Endothelial cell of umbilical vein (primary cell): ENCODE measurements around the gene RABGGTA. TPM values are rescaled to one million over a fixed set of nuclear protein-coding genes. Genes with fewer than 3 reads are reported as not detected.
A peak's percentile ranks its signal among the peaks of the same experiment; 100 is the strongest.

Experiments
- BruUV-seq: library from RNA; stranded (reverse); fragments of 400-500 nt; replicated peaks from 2 replicates; lab custom pipeline; 2021; lab: Mats Ljungman, UMichigan
- CTCF ChIA-PET: fragments of 300-600, 350-600 bp; sonication (Branson Sonifier 250); formaldehyde crosslinking; loops from one replicate; lab custom pipeline; 2021; ENCODE audit warnings: antibody characterized with exemption, inconsistent platforms; lab: Charles Lee
- POLR2A ChIA-PET: fragments of 300-600, 350-600 bp; sonication (Branson Sonifier 250); formaldehyde crosslinking; loops from one replicate; lab custom pipeline; 2021; ENCODE audit warnings: antibody characterized with exemption, inconsistent platforms; lab: Charles Lee
- DNase-seq: peaks from one replicate; pipeline ENCODE4 v3.0.0-alpha.2; 2011; ENCODE audit warnings: low read depth, low spot score
- FAIRE-seq: peaks from 2 replicates; lab custom pipeline; 2011; peaks lifted over from hg19 to GRCh38; lab: Jason Lieb, UNC
- H2AFZ ChIP-seq: 2 replicates; pipeline ENCODE4 v1.6.0; 2012; ENCODE audit warnings: low read depth, low read length, control low read depth, inconsistent platforms
- H3K27ac ChIP-seq: 2 replicates; pipeline ENCODE4 v1.5.1; 2011; ENCODE audit warnings: low read depth, mild to moderate bottlenecking, control low read depth, low read length, moderate library complexity; ENCODE audit not compliant: insufficient read depth
- H3K27me3 ChIP-seq, 2 experiments: 2 replicates each; pipeline versions ENCODE4 v1.6.0 to v1.6.1; 2011; ENCODE audit warnings: low read length in 2 of 2, mixed read lengths in 1 of 2; ENCODE audit not compliant: control insufficient read depth in 2 of 2, insufficient read depth in 2 of 2
- H3K36me3 ChIP-seq, 2 experiments: 2 replicates in 1 of 2; 3 replicates in 1 of 2; pipeline ENCODE4 v1.5.1; 2011; ENCODE audit warnings: low read length in 2 of 2, mild to moderate bottlenecking in 1 of 2, moderate library complexity in 1 of 2; ENCODE audit not compliant: control insufficient read depth in 2 of 2, insufficient read depth in 2 of 2; ENCODE audit errors: extremely low read depth in 1 of 2
- H3K4me1 ChIP-seq: 3 replicates; pipeline ENCODE4 v1.5.1; 2011; ENCODE audit warnings: mild to moderate bottlenecking, low read length; ENCODE audit not compliant: control insufficient read depth, insufficient read depth; ENCODE audit errors: extremely low read depth
- H3K4me2 ChIP-seq: 2 replicates; pipeline ENCODE4 v1.6.1; 2011; ENCODE audit warnings: low read length, control low read depth, mixed read lengths; ENCODE audit not compliant: insufficient read depth
- H3K4me3 ChIP-seq, 3 experiments: fragments of 200-600 bp in 1 of 3; sonication (generic), shearing (Covaris generic) in 1 of 3; replicated peaks in 1 of 3; 2 replicates each; pipeline ENCODE4 v1.5.1; 2011 to 2016; ENCODE audit warnings: control low read depth in 3 of 3, low read length in 3 of 3, mild to moderate bottlenecking in 2 of 3, inconsistent platforms in 1 of 3, low read depth in 1 of 3, moderate library complexity in 1 of 3; ENCODE audit not compliant: insufficient read depth in 1 of 3
- H3K79me2 ChIP-seq: 2 replicates; pipeline ENCODE4 v1.6.0; 2012; ENCODE audit warnings: low read length, inconsistent platforms; ENCODE audit not compliant: control insufficient read depth, insufficient read depth
- H3K9ac ChIP-seq: replicated peaks from 2 replicates; pipeline ENCODE3; 2011; ENCODE audit warnings: low read length, control low read depth; ENCODE audit not compliant: insufficient read depth; ENCODE audit errors: extremely low read depth
- H3K9me1 ChIP-seq: replicated peaks from 3 replicates; pipeline ENCODE4 v1.6.0; 2011; ENCODE audit warnings: mild to moderate bottlenecking, low read length; ENCODE audit not compliant: control insufficient read depth, insufficient read depth; ENCODE audit errors: extremely low read depth
- H3K9me3 ChIP-seq: replicated peaks from 2 replicates; pipeline ENCODE4 v1.5.1; 2012; ENCODE audit warnings: low read length, inconsistent platforms; ENCODE audit not compliant: control insufficient read depth, insufficient read depth
- H4K20me1 ChIP-seq: replicated peaks from 2 replicates; pipeline ENCODE3; 2011; ENCODE audit warnings: mild to moderate bottlenecking, low read length; ENCODE audit not compliant: control insufficient read depth, insufficient read depth; ENCODE audit errors: extremely low read depth
- EZH2 ChIP-seq: IDR thresholded peaks from 2 replicates; pipeline ENCODE4 v1.6.1; 2012; ENCODE audit warnings: borderline replicate concordance, low read depth, mild to moderate bottlenecking, moderate library complexity, low read length, inconsistent platforms; ENCODE audit not compliant: severe bottlenecking
- JUN ChIP-seq: IDR thresholded peaks from 2 replicates; pipeline ENCODE4 v1.6.1; 2011; ENCODE audit warnings: borderline replicate concordance, low read depth; ENCODE audit not compliant: insufficient read length, insufficient read depth
- MAX ChIP-seq: IDR thresholded peaks from 2 replicates; pipeline ENCODE4 v1.6.1; 2011; ENCODE audit not compliant: insufficient read depth, insufficient read length
- POLR2A ChIP-seq: IDR thresholded peaks from 2 replicates; pipeline ENCODE4 v1.6.1; 2012; ENCODE audit warnings: low read depth, mild to moderate bottlenecking, control low read depth, low read length
- POLR2AphosphoS5 ChIP-seq: IDR thresholded peaks from 2 replicates; pipeline ENCODE4 v1.6.1; 2012; ENCODE audit warnings: low read depth, mild to moderate bottlenecking, control low read depth, low read length, moderate library complexity; ENCODE audit not compliant: insufficient read depth
- dilution Hi-C: fragments of 300-500 bp; cut with MboI; formaldehyde crosslinking; loops from one replicate; pipeline ENCODE4 v1.15.0; 2019; ENCODE audit warnings: low sequenced_read_pairs; ENCODE audit not compliant: extremely low pct_ligation_motif_present
- intact Hi-C: fragments of 100-400 bp; cut with micrococcal nuclease; formaldehyde crosslinking; loops from one replicate; pipeline ENCODE4 v1.10.0; 2022
- polyA plus RNA-seq, 4 experiments: library from polyadenylated mRNA; depleted of rRNA in 3 of 4; stranded (reverse) in 3 of 4; unstranded in 1 of 4; fragments of >200 nt; gene quantifications; 2 replicates each; pipeline versions ENCODE4 v1.2.1 to v1.2.3, GENCODE V29; 2011 to 2012; ENCODE audit warnings: missing spikeins in 1 of 4
- total RNA-seq: library from RNA; stranded (reverse); gene quantifications from 2 replicates; pipeline ENCODE4 v1.2.3, GENCODE V29; 2021

The RABGGTA gene
- total and polyA plus RNA-seq, 2 donors (not counting 3 experiments of a cell fraction or from before 2014, with no cell fraction given) = 29.3 to 80.1 TPM

- TF ChIP-seq POLR2A = peak; percentile 27
- no peak for TF ChIP-seq MAX
- TF ChIP-seq POLR2AphosphoS5 = no peak
- dilution Hi-C loops (no loop called here), intact Hi-C loops (no loop called here)
- Histone ChIP-seq H3K9me3 (no peaks in the 10 kb centered on the region), H3K27me3 (no peaks in the 10 kb centered on the region), H3K4me2 (no peak overlapping the region), H3K4me3 (no peak overlapping the region), H3K4me1 (peaks cover 40% of the 10 kb centered on the region), H3K9me1 (no peaks in the 10 kb centered on the region), H4K20me1 (no peaks in the 10 kb centered on the region), H3K79me2 (peaks cover 30% of the 10 kb centered on the region), H3K9ac (no peak overlapping the region), H3K36me3 (peaks cover 8 to 33% of the 10 kb centered on the region in 2 experiments), H2AFZ (no peak overlapping the region), H3K27ac (no peak overlapping the region)
- no peak for DNase-seq
- BruUV-seq = no TSS peak
- POLR2A ChIA-PET = interaction anchor here (0.6 to 0.9 kb wide), 2 partner anchors 10 to 1044 kb away, joined by 3 to 4 read pairs; no protein-coding TSS in a partner anchor
- CTCF ChIA-PET = interaction anchor here (1.0 to 4.2 kb wide), 4 partner anchors 11 to 95 kb away, joined by 3 to 20 read pairs (median 10); partner anchors contain the start of gene MDP1
- FAIRE-seq = no peak
These were observed 32.8 kb downstream of the RABGGTA start for GRCh38 chr14:24238527-24239037.

- no peaks in the 10 kb centered on the region for H3K9me3 ChIP-seq
- H2AFZ ChIP-seq = no peak overlapping the region
- TF ChIP-seq EZH2 (no peak), POLR2AphosphoS5 (no peak), JUN (no peak)
- CTCF ChIA-PET = interaction anchor here (1.0 to 4.2 kb wide), 4 partner anchors 11 to 95 kb away, joined by 3 to 20 read pairs (median 10); partner anchors contain the start of gene MDP1
- H4K20me1 ChIP-seq = no peaks in the 10 kb centered on the region
- POLR2A ChIA-PET = interaction anchor here (0.6 to 0.9 kb wide), 2 partner anchors 10 to 1043 kb away, joined by 3 to 4 read pairs; no protein-coding TSS in a partner anchor
- intact Hi-C loops (no loop called here), dilution Hi-C loops (no loop called here)
- no peaks in the 10 kb centered on the region for H3K9me1 ChIP-seq
- peaks cover 40% of the 10 kb centered on the region for H3K4me1 ChIP-seq
- DNase-seq (no peak), FAIRE-seq (no peak)
- H3K27me3 ChIP-seq = no peaks in the 10 kb centered on the region
- peaks cover 34% of the 10 kb centered on the region for H3K79me2 ChIP-seq
- no peak overlapping the region for H3K27ac ChIP-seq
- no peak overlapping the region for H3K4me3 ChIP-seq
- no peak overlapping the region for H3K4me2 ChIP-seq
- no peak overlapping the region for H3K9ac ChIP-seq
- no TSS peak for BruUV-seq
- H3K36me3 ChIP-seq = peaks cover 8 to 33% of the 10 kb centered on the region in 2 experiments
These were observed 33.3 kb downstream of the RABGGTA start for GRCh38 chr14:24238123-24238522.
